Subcutaneous abdominal adipose tissue (tissue), 5 donors: ENCODE data around the gene CHID1.

Source experiments
- H3K27ac ChIP-seq: one replicate; pipeline ENCODE4 v1.7.0; 2013; ENCODE audit warnings: low read depth, mild to moderate bottlenecking, inconsistent platforms, low read length, moderate library complexity
- H3K27me3 ChIP-seq, 5 donors: one replicate each; pipeline ENCODE4 v1.7.0; 2013; ENCODE audit warnings: low read length in 5 of 5, inconsistent platforms in 1 of 5; ENCODE audit not compliant: control insufficient read depth in 5 of 5, insufficient read depth in 4 of 5
- H3K36me3 ChIP-seq, 5 donors: one replicate each; pipeline ENCODE4 v1.7.0; 2013; ENCODE audit warnings: low read length in 5 of 5; ENCODE audit not compliant: control insufficient read depth in 5 of 5, insufficient read depth in 5 of 5
- H3K4me1 ChIP-seq, 5 donors: one replicate each; pipeline ENCODE4 v1.7.0; 2013; ENCODE audit warnings: low read length in 5 of 5, mild to moderate bottlenecking in 3 of 5, moderate library complexity in 1 of 5; ENCODE audit not compliant: control insufficient read depth in 5 of 5, insufficient read depth in 5 of 5
- H3K4me3 ChIP-seq, 5 donors: one replicate each; pipeline ENCODE4 v1.7.0; 2013; ENCODE audit warnings: low read length in 5 of 5, low read depth in 1 of 5
- H3K9ac ChIP-seq, 5 donors: one replicate each; pipeline ENCODE4 v1.7.0; 2013; ENCODE audit warnings: low read length in 5 of 5, mild to moderate bottlenecking in 4 of 5, moderate library complexity in 3 of 5
- H3K9me3 ChIP-seq, 5 donors: one replicate each; pipeline ENCODE4 v1.7.0; 2013; ENCODE audit warnings: low read length in 5 of 5; ENCODE audit not compliant: control insufficient read depth in 5 of 5
- donor health status: healthy.
- donor health status: healthy.
- donor health status: healthy.
- donor health status: healthy.
- donor health status: healthy.

Gene CHID1

DNA sequence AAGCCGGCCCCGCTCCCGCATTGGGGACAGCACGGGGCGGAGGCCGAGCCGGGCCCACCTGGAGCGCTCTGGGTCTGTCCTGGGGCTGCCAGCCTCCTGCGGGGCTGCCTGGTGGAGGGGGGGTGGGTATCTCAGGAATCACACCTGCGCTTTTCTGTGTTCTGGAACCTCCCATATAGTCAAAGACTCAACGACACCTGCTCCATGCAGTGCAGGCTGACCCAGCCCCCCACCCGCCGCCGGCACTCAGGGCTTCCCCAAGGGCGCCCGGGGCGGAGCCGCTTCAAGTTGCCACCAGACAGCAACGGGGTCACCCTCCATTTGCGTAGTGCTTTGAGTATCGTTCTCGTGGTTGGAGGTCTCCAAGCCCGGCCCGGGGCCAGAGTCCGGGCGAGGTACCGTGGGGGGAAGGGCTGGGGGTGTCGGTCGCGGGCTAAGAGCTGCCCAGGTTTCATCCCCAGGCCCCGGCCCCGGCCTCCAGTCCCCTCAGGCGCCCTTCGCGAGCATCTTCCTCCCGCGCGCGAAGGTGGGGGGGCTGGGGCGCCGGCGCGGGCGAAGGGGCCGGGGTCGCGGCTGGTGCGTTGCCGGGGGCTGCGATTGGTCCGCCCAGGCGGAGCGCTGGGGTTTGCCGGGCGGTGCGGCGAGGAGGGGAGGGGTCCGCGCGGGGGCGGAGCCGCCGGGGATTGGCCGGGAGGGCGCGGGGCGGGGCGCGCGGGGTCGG, 61.3 kb downstream of the CHID1 start:
- Histone ChIP-seq H3K9me3 (no peaks in the 10 kb centered on the region), H3K4me3 (peak overlapping the region in 1 of 5 donors; percentile 15), H3K27me3 (no peaks in the 10 kb centered on the region), H3K27ac (no peak overlapping the region), H3K9ac (no peak overlapping the region), H3K36me3 (peaks cover 0 to 24% (median 10%) of the 10 kb centered on the region in 5 donors), H3K4me1 (peaks cover 5 to 65% (median 58%) of the 10 kb centered on the region in 5 donors)

DNA sequence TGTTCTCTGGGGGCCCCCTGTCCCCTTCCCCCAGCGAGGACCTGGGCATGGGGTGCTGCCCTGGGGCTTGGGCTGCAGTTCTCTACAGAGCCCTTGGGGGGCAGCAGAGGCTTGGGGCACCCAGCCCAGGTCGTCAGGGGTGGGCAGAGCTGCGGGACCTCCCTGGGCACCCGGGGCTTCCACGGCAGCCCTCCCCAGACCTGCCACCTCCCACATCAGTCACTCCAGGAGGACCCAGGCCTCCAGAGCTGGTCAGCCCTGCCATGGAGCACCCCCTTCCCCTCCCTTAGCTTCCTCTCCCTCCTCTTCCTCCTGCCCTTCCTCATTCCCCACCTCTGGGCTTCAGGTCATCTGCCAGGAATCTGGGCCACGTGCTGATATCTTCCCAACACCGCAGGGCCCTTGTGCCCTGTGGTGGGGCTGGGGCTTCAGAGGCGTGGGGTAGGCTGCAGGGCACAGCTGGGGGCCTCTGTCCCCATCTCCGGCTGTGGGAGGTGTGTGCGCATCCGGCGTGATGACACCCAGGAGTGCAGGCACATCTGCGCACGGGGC, 62.2 kb downstream of the CHID1 start:
- H3K4me1 ChIP-seq: peaks cover 5 to 72% (median 65%) of the 10 kb centered on the region in 5 donors
- H3K36me3 ChIP-seq: peaks cover 0 to 17% (median 10%) of the 10 kb centered on the region in 5 donors
- H3K4me3 ChIP-seq: no peak overlapping the region
- no peak overlapping the region for H3K27ac ChIP-seq
- H3K9me3 ChIP-seq: no peaks in the 10 kb centered on the region
- no peaks in the 10 kb centered on the region for H3K27me3 ChIP-seq
- H3K9ac ChIP-seq: no peak overlapping the region

DNA sequence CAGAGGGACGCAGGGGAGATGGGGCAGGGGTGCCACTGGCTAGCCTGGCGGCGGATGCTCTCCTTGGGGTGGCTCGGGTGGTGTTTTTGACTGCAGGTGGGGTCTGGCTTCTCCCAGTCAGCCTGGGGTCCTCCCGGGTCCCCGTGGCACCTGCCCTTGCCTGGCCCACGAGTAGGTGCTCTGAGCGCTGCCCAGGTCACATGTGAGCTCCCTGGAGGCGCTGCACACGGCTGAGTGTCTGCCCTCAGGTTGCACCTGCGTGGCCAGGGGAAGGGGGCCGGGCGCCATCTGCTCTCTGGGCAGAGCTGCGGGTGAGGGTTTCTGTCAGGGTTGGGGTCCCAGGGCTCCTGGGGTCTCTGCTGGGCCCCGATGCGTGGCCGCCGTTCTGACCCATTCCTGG, 62.7 kb downstream of the CHID1 start:
- H3K4me1 ChIP-seq: peaks cover 5 to 77% (median 66%) of the 10 kb centered on the region in 5 donors
- H3K27me3 ChIP-seq: no peaks in the 10 kb centered on the region
- no peak overlapping the region for H3K27ac ChIP-seq

DNA sequence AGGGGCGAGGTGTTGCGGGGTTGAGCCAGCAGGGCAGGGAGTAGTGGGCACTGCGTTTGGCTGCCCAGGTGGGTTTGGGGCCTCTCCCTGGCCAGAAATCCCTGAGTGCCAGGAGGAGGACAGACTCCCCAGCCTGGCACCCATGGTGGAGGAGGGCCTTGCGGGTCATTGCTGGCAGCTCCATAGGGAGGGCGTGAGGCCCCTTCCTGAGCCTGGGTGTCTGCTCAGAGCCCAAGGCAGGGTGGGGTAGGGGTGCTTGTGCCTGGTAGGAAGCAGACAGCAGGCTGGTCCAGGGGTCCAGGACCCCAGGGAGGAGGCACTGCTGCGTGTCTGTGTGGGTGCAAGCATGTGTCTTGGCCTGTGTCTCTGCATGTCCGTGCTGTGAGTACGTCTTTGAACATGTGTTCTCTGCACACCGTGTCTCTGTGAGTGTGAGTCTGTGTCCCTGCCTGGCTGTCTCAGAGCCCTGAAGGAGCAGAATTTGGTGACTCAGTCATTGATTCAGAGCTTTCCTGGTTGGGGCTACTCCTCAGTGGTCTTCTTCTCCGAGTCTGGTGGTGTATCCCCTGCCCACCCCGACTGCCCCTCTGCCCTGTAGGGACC, 64.0 kb downstream of the CHID1 start:
- peak overlapping the region in 1 of 5 donors; percentile 16 for H3K4me3 ChIP-seq
- no peaks in the 10 kb centered on the region for H3K27me3 ChIP-seq
- peaks cover 0 to 15% (median 8%) of the 10 kb centered on the region in 5 donors for H3K36me3 ChIP-seq
- H3K27ac ChIP-seq: peak overlapping the region; percentile 92
- no peaks in the 10 kb centered on the region for H3K9me3 ChIP-seq
- peak overlapping the region in 2 of 5 donors; percentile 19 to 56 for H3K9ac ChIP-seq
- peaks cover 5 to 78% (median 71%) of the 10 kb centered on the region in 5 donors for H3K4me1 ChIP-seq

More for the DNA sequence above, 62.7 kb downstream of the CHID1 start:
- peaks cover 0 to 17% (median 10%) of the 10 kb centered on the region in 5 donors for H3K36me3 ChIP-seq
- H3K9ac ChIP-seq: no peak overlapping the region
- H3K9me3 ChIP-seq: no peaks in the 10 kb centered on the region
- no peak overlapping the region for H3K4me3 ChIP-seq

DNA sequence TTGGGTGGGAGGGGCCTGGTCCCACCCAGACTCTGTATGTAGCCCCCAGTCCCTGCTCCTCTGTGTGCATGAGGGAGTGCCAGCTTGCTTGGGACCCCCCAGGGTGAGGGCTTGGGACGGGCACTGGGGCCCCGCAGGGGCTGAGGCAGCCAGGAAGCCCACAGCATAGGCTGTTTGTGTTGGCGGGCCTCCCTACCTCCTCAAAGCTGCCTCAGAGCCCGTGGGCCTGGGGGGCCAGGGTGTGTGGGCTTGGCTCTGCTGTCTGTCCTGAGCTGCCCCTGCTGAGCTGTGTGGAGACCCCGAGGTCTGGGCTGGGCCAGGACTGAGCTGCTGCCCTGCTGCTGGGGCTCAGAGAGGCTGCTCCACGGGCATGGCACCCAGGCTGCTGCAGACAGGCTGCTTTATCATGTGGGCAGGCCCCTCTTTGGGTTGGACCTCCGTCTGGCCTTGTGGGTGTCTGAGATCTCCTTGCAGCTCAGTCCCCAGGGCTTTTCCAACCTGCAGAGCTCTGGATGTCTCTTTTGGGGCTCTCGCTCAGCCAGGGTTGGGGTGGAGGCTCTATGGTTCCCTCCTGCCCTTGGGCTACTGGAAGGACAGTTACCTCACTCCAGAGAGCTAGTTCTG, 64.6 kb downstream of the CHID1 start:
- Histone ChIP-seq H3K4me3 (peak overlapping the region in 4 of 5 donors; percentile 62 to 94 (median 85)), H3K9me3 (no peaks in the 10 kb centered on the region), H3K4me1 (peaks cover 8 to 80% (median 71%) of the 10 kb centered on the region in 5 donors), H3K27me3 (no peaks in the 10 kb centered on the region), H3K9ac (peak overlapping the region in 3 of 5 donors; percentile 51 to 79 (median 73)), H3K36me3 (peaks cover 0 to 11% (median 8%) of the 10 kb centered on the region in 5 donors), H3K27ac (peak overlapping the region; percentile 92)

DNA sequence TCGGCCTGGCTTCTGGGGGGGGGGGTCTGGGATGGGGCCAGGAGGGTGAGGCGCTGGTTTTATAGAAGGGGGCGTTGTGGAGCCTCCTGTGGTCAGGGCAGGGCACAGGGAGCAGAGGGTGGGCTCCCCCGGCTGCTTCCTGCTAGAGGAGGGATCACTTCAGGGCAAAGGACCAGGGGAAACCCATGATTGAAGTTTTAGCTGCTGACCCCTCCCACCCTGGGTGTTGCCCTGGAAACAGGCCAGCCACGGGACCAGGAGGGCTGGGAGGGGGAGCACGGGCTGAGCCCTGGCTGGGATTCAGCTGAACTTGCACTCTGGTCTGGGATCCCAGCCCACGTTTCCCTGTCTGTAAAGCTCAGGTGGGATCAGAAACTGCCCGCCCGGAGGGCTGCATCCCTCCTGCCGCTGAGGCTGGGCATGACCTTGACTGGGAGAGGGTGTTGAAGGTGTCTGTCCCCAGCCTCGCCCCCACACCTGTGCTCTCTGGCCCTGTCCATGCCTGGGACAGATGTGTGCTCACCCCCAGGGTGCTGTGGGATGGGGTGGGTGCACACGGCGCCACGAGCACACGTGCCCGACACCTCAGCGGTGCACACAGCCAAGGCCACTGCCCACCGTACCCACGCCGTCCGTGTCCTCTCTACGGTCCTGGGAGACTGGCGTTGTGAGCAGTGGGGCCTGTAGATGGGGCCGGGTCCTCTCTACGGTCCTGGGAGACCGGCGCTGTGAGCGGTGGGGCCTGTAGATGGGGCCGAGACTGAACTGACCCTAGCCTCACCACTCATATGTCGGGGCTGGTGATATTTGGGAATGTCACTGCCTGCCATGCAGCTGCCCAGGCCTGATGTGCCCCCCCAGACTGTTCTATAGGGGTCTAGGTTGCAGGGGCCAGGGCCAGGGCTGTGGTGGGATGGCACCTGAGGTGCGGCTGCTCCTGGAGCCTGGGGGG, 65.6 kb downstream of the CHID1 start:
- Histone ChIP-seq H3K4me3 (peak overlapping the region in 4 of 5 donors; percentile 62 to 94 (median 85)), H3K27me3 (no peaks in the 10 kb centered on the region), H3K27ac (peak overlapping the region; percentile 92), H3K36me3 (peaks cover 0 to 12% (median 11%) of the 10 kb centered on the region in 5 donors), H3K4me1 (peaks cover 15 to 81% (median 74%) of the 10 kb centered on the region in 5 donors), H3K9ac (peak overlapping the region in 3 of 5 donors; percentile 51 to 79 (median 73)), H3K9me3 (no peaks in the 10 kb centered on the region)

DNA sequence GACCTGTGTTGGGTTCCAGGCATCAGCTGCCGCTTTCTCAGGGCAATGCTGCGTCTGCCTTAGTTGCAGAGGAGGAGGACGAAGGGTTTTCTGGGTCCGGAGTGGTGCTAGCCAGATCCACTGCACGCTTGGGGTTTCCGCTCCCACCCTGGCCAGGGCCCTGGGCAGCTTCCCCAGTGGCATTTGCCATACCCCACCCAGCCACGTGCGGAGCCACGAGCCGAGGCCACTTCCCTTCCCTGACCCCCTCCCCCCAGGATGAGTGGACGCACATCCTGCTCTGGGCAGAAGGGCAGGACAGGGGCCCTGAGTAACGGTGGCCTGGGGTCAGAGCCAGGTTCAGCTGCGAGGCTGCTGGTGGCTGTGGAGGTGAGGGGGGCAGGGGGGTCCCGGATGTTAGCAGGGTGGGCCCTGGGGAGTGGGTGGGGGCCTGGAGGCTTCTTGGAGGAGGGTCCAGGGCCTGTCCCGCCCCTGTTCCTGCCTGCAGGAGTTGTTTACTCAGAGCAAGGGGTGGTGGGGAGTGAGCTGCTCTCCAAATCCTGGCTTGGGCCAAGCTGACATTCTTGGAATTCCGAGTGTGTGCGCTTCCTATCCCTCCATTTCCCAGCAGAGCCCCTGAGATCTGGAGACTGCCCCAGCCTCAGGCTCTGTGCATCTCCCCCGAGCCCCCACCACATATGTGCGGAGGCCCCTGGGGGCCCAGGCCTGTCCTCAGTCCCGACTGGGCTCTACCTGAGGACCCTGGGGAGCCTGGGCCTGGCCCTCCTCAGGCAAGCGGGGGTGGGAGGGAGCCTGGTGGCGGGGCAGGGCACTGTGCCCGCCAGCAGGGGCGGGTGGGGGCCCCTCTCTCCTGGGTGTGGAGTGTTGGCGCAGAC, 66.6 kb downstream of the CHID1 start:
- peak overlapping the region; percentile 92 for H3K27ac ChIP-seq
- H3K4me3 ChIP-seq: peak overlapping the region; percentile 59 to 94 (median 86)
- peaks cover 15 to 85% (median 78%) of the 10 kb centered on the region in 5 donors for H3K4me1 ChIP-seq
- H3K27me3 ChIP-seq: no peaks in the 10 kb centered on the region
- H3K9ac ChIP-seq: peak overlapping the region; percentile 4 to 89 (median 77)
- no peaks in the 10 kb centered on the region for H3K9me3 ChIP-seq
- H3K36me3 ChIP-seq: peaks cover 0 to 22% (median 20%) of the 10 kb centered on the region in 5 donors

DNA sequence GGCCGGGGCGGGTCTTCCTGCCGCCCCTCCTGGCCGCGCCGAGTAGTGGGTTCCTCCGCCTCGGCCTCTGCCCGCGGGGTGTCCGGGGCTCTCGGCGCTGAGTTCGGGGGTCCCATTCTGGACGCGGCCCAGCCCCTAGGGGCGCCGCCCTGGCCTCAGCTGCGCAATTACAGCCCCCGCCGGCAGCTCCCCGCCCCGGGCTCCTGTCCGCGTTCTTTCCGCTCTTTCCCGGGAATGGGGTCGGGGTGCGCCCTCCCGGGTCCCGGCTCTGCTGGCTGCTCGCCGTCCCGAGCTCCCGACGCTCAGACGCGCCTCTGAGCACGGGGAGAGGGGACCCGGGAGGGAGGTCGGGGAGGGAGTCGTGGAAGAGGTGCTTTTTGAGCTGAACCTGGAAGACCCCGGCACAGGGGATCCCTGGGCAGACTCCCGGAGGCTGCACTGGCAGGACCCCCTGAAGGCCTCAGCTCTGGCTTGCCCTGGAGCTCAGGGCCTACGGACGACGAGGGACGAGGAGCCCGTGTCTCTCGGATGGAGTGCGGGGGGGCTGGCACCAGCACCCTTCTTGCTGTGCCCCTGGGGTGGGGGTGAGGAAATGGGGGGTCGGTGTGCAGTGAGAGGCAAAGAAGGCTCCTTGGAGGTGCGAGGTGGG, 67.4 kb downstream of the CHID1 start:
- H3K4me3 ChIP-seq: peak overlapping the region; percentile 35 to 94 (median 86)
- H3K27me3 ChIP-seq: no peaks in the 10 kb centered on the region
- H3K9ac ChIP-seq: peak overlapping the region in 4 of 5 donors; percentile 73 to 89 (median 80)
- no peaks in the 10 kb centered on the region for H3K9me3 ChIP-seq
- peaks cover 0 to 30% (median 28%) of the 10 kb centered on the region in 5 donors for H3K36me3 ChIP-seq
- peak overlapping the region; percentile 92 for H3K27ac ChIP-seq
- H3K4me1 ChIP-seq: peaks cover 15 to 84% (median 76%) of the 10 kb centered on the region in 5 donors
